HEK293 (cell line): Measurements from ENCODE around the gene TAF10.
A peak's percentile ranks its signal among the peaks of the same experiment; 100 is the strongest.

Experiments used
- CTCF ChIA-PET: fragments of 350-600 bp; formaldehyde crosslinking; extraction: SDS; loops from one replicate; lab custom pipeline; 2021; ENCODE audit warnings: antibody characterized with exemption; lab: Yijun Ruan, JAX
- POLR2A ChIA-PET: fragments of 300-600 bp; formaldehyde crosslinking; extraction: SDS; loops from one replicate; lab custom pipeline; 2020; ENCODE audit warnings: antibody characterized with exemption, inconsistent platforms; lab: Yijun Ruan, JAX
- H3K27ac ChIP-seq: fragments of 200-500 bp; sonication (Bioruptor generic); 2 replicates; pipeline ENCODE4 v1.5.1; 2014; ENCODE audit warnings: low read depth, low read length, control low read depth, inconsistent platforms; ENCODE audit errors: extremely low read depth
- H3K36me3 ChIP-seq, 2 experiments: fragments of 200-500 bp in 1 of 2; sonication (Bioruptor generic) in 1 of 2; 1 replicate in 1 of 2; 2 replicates in 1 of 2; pipeline ENCODE4 v1.5.1; 2014 to 2017; ENCODE audit warnings: inconsistent platforms in 2 of 2, low read length in 2 of 2; ENCODE audit not compliant: control insufficient read depth in 2 of 2, insufficient read depth in 1 of 2
- H3K4me1 ChIP-seq: fragments of 200-500 bp; sonication (Bioruptor generic); 2 replicates; pipeline ENCODE4 v1.5.1; 2014; ENCODE audit warnings: mild to moderate bottlenecking, low read length, inconsistent platforms; ENCODE audit not compliant: control insufficient read depth, insufficient read depth
- H3K4me3 ChIP-seq: 2 replicates; pipeline ENCODE4 v1.5.1; 2011; ENCODE audit warnings: low read depth, mild to moderate bottlenecking, control low read depth, low read length, moderate library complexity
- H3K9me3 ChIP-seq: fragments of 200-500 bp; sonication (Bioruptor generic); 2 replicates; pipeline ENCODE4 v1.5.1; 2014; ENCODE audit warnings: low read depth, low read length, inconsistent platforms; ENCODE audit not compliant: control insufficient read depth, insufficient read depth
- BCL11A ChIP-seq: fragments of 450-650 bp; formaldehyde crosslinking; IDR thresholded peaks from 2 replicates; pipeline ENCODE4 v1.5.1; 2016; ENCODE audit warnings: low read depth, missing biosample characterization, missing genetic modification characterization
- GLIS2 ChIP-seq: fragments of 450-650 bp; formaldehyde crosslinking; IDR thresholded peaks from 2 replicates; pipeline ENCODE4 v1.5.1; 2016; ENCODE audit warnings: missing biosample characterization, missing genetic modification characterization
- IKZF3 ChIP-seq: fragments of 450-650 bp; IDR thresholded peaks from 2 replicates; pipeline ENCODE4 v1.5.0; 2018; ENCODE audit warnings: missing biosample characterization, mild to moderate bottlenecking, missing genetic modification characterization, moderate library complexity
- INSM2 ChIP-seq: fragments of 450-650 bp; formaldehyde crosslinking; IDR thresholded peaks from 2 replicates; pipeline ENCODE4 v1.5.1; 2016; ENCODE audit warnings: missing biosample characterization, missing genetic modification characterization
- MYNN ChIP-seq: fragments of 450-650 bp; formaldehyde crosslinking; IDR thresholded peaks from 2 replicates; pipeline ENCODE4 v1.5.1; 2016; ENCODE audit warnings: missing biosample characterization, missing genetic modification characterization, borderline replicate concordance
- OSR2 ChIP-seq: fragments of 450-650 bp; formaldehyde crosslinking; IDR thresholded peaks from 2 replicates; pipeline ENCODE4 v1.5.1; 2016; ENCODE audit warnings: missing biosample characterization, missing genetic modification characterization
- OVOL3 ChIP-seq: fragments of 450-650 bp; formaldehyde crosslinking; IDR thresholded peaks from 2 replicates; pipeline ENCODE4 v1.5.1; 2016; ENCODE audit warnings: missing biosample characterization, missing genetic modification characterization
- REST ChIP-seq: fragments of 450-650 bp; formaldehyde crosslinking; IDR thresholded peaks from 2 replicates; pipeline ENCODE4 v1.5.1; 2016; ENCODE audit warnings: missing biosample characterization, missing genetic modification characterization
- SALL2 ChIP-seq: fragments of 450-650 bp; formaldehyde crosslinking; IDR thresholded peaks from 2 replicates; pipeline ENCODE4 v1.5.0; 2017; ENCODE audit warnings: missing biosample characterization, mild to moderate bottlenecking, missing genetic modification characterization, borderline replicate concordance
- ZBTB20 ChIP-seq: fragments of 450-650 bp; formaldehyde crosslinking; IDR thresholded peaks from 2 replicates; pipeline ENCODE4 v1.5.1; 2016; ENCODE audit warnings: missing biosample characterization, missing genetic modification characterization
- ZNF138 ChIP-seq: fragments of 450-650 bp; formaldehyde crosslinking; IDR thresholded peaks from 2 replicates; pipeline ENCODE4 v1.5.1; 2016; ENCODE audit warnings: missing biosample characterization, missing genetic modification characterization, borderline replicate concordance
- ZNF174 ChIP-seq: fragments of 450-650 bp; formaldehyde crosslinking; IDR thresholded peaks from 2 replicates; pipeline ENCODE4 v1.5.0; 2017; ENCODE audit warnings: missing biosample characterization, mild to moderate bottlenecking, missing genetic modification characterization
- ZNF175 ChIP-seq: fragments of 450-650 bp; formaldehyde crosslinking; IDR thresholded peaks from 2 replicates; pipeline ENCODE4 v1.5.1; 2016; ENCODE audit warnings: missing biosample characterization, missing genetic modification characterization
- ZNF214 ChIP-seq: fragments of 450-650 bp; formaldehyde crosslinking; IDR thresholded peaks from 2 replicates; pipeline ENCODE4 v1.5.1; 2017; ENCODE audit warnings: missing biosample characterization, mild to moderate bottlenecking, missing genetic modification characterization, borderline replicate concordance
- ZNF23 ChIP-seq: fragments of 450-650 bp; formaldehyde crosslinking; IDR thresholded peaks from 2 replicates; pipeline ENCODE4 v1.5.1; 2016; ENCODE audit warnings: missing biosample characterization, missing genetic modification characterization, borderline replicate concordance
- ZNF239 ChIP-seq: fragments of 450-650 bp; formaldehyde crosslinking; IDR thresholded peaks from 2 replicates; pipeline ENCODE4 v1.5.1; 2016; ENCODE audit warnings: missing biosample characterization, missing genetic modification characterization
- ZNF366 ChIP-seq: fragments of 450-650 bp; formaldehyde crosslinking; conservative IDR thresholded peaks from 2 replicates; pipeline ENCODE4 v1.5.1; 2016; ENCODE audit warnings: missing biosample characterization, missing genetic modification characterization
- ZNF391 ChIP-seq: fragments of 450-650 bp; formaldehyde crosslinking; IDR thresholded peaks from 2 replicates; pipeline ENCODE4 v1.5.1; 2016; ENCODE audit warnings: low read depth, missing biosample characterization, missing genetic modification characterization, borderline replicate concordance
- ZNF423 ChIP-seq: fragments of 450-650 bp; formaldehyde crosslinking; IDR thresholded peaks from 2 replicates; pipeline ENCODE4 v1.5.1; 2016; ENCODE audit warnings: missing biosample characterization, missing genetic modification characterization
- ZNF580 ChIP-seq: fragments of 450-650 bp; formaldehyde crosslinking; IDR thresholded peaks from 2 replicates; pipeline ENCODE4 v1.5.1; 2016; ENCODE audit warnings: missing biosample characterization, missing genetic modification characterization
- ZNF596 ChIP-seq: fragments of 450-650 bp; IDR thresholded peaks from 2 replicates; pipeline ENCODE4 v1.5.0; 2018; ENCODE audit warnings: missing biosample characterization, mild to moderate bottlenecking, missing genetic modification characterization, moderate library complexity
- ZNF626 ChIP-seq: fragments of 450-650 bp; sonication (Bioruptor Pico); formaldehyde crosslinking; IDR thresholded peaks from 2 replicates; pipeline ENCODE4 v1.5.1; 2018; ENCODE audit warnings: missing biosample characterization, missing genetic modification characterization, inconsistent platforms

TAF10 gene

GRCh38 chr11:6629573-6629891 lies 17.5 kb upstream of the TAF10 start:
- Histone ChIP-seq H3K4me1 (no peaks in the 10 kb centered on the region), H3K9me3 (no peaks in the 10 kb centered on the region), H3K36me3 (peaks cover 0 to 47% of the 10 kb centered on the region in 2 experiments; a peak in 1 of 3 replicates), H3K27ac (no peak overlapping the region), H3K4me3 (no peak overlapping the region)
- ChIA-PET POLR2A (no interaction called here), CTCF (interaction anchor here (1.2 kb wide), 1 partner anchor 11 kb away, joined by 4 read pairs; no protein-coding TSS in a partner anchor)
- TF ChIP-seq REST (tag by site-specific recombination) = peak; percentile 47; the same call in 1 of the 2 replicates
- TF ChIP-seq INSM2 (tag by site-specific recombination) = no peak

GRCh38 chr11:6628526-6628925 lies 16.5 kb upstream of the TAF10 start:
- POLR2A ChIA-PET = no interaction called here
- TF ChIP-seq ZNF239 (tag by site-specific recombination) = no peak
- no peak for TF ChIP-seq OVOL3 (tag by site-specific recombination)
- TF ChIP-seq ZNF174 (tag by site-specific recombination) = no peak
- TF ChIP-seq ZNF596 = no peak
- TF ChIP-seq BCL11A = no peak
- TF ChIP-seq, all 188 proteins: peak for 0
- Histone ChIP-seq H3K4me1 (no peaks in the 10 kb centered on the region), H3K4me3 (no peak overlapping the region), H3K36me3 (peaks cover 0 to 44% of the 10 kb centered on the region in 2 experiments; a peak in 1 of 3 replicates), H3K9me3 (no peaks in the 10 kb centered on the region), H3K27ac (no peak overlapping the region)
- CTCF ChIA-PET = interaction anchor here (1.2 kb wide), 1 partner anchor 12 kb away, joined by 4 read pairs; no protein-coding TSS in a partner anchor

- no peaks in the 10 kb centered on the region for H3K4me1 ChIP-seq
- ChIA-PET CTCF (no interaction called here), POLR2A (interaction anchor here (0.5 to 1.3 kb wide), 2 partner anchors 11 to 56 kb away, joined by 3 to 4 read pairs; partner anchors contain the start of gene MRPL17)
- peaks cover 0 to 39% of the 10 kb centered on the region in 2 experiments; a peak in 1 of 3 replicates for H3K36me3 ChIP-seq
- H3K9me3 ChIP-seq = no peaks in the 10 kb centered on the region
- TF ChIP-seq ZNF175 (tag by site-specific recombination) (no peak), ZNF580 (tag by site-specific recombination) (no peak)
- H3K4me3 ChIP-seq = no peak overlapping the region
- no peak overlapping the region for H3K27ac ChIP-seq
These were observed 15.8 kb upstream of the TAF10 start for GRCh38 chr11:6627762-6628241.

- Histone ChIP-seq H3K9me3 (no peaks in the 10 kb centered on the region), H3K36me3 (peaks cover 0 to 36% of the 10 kb centered on the region in 2 experiments; a peak in 1 of 3 replicates), H3K4me1 (no peaks in the 10 kb centered on the region), H3K27ac (no peak overlapping the region), H3K4me3 (no peak overlapping the region)
- POLR2A ChIA-PET = interaction anchor here (0.5 to 1.3 kb wide), 2 partner anchors 11 to 56 kb away, joined by 3 to 4 read pairs; partner anchors contain the start of gene MRPL17
- CTCF ChIA-PET = no interaction called here
- TF ChIP-seq GLIS2 (no peak), ZNF138 (no peak), IKZF3 (no peak), SALL2 (tag by site-specific recombination) (no peak), ZNF23 (no peak), ZNF391 (no peak), ZNF366 (no peak), ZNF423 (no peak), ZNF626 (tag by site-specific recombination) (no peak), ZNF214 (tag by site-specific recombination) (no peak), OSR2 (no peak), MYNN (tag by site-specific recombination) (no peak), ZBTB20 (tag by site-specific recombination) (no peak)
These were observed 15.2 kb upstream of the TAF10 start for GRCh38 chr11:6626971-6627761.
